ENCODE results near the gene DCXR. TPM values are rescaled to one million over a fixed set of nuclear protein-coding genes. Genes with fewer than 3 reads are reported as not detected.

Gene DCXR
- total RNA-seq, 4 donors from 2014 or later = 49.4 to 117 (median 71.3) TPM

DNA sequence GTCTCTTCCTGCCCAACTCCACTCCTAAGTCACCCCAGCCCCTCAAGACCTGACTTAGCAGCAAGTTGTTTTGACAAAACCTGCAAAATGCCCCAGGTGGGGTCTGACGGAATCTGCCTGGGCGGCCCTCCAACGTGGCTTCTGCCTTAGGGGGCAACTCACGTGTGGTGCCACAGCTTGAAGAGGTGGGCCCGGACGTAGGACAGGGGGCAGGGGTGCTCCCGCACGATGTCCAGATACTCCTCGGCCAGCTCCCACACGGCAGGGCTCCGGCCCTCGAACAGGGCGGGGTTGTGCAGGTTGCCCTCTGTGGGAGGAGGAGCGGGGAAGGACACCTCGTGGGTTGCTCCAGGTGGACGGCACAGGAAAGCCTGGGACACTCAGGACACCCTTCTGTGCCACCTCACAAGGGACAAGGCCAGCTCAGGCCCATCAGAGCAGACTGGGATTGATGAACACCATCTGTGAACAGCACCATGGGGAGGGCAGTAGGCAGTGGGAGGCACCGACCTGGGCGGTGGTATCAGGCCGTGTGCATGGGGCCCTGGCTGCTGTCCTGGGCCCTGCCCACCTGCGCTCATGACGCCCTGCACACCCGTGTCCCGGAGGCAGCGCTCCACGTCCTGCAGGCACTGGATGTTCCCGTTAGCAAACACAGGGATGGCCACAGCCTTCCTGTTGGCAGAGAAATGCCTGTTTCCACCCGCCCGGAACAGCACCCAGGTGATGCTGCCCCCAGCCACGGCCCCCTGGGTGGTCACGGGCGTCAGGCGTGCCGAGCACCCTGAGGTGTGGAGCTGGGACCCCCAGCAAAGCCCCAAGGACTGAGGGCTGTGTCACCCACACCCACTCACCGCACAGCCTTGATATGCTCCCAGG lies 23.8 kb upstream of the DCXR start:
- DNase-seq = no peak
- WGBS, 2 donors (ENCODE audit: low coverage in 1 of 2) = 91% methylated on average over 19 of the region's 34 CpGs; no CpG with 5 or more reads in 1 of the 2 donors
- no peak overlapping the region for H3K4me3 ChIP-seq
- intact Hi-C loops (cut with DNase I; ENCODE audit: low total_unique reads) = no loop called here
- peaks cover 10 to 24% (median 21%) of the 10 kb centered on the region in 4 donors for H3K4me1 ChIP-seq
- H3K9me3 ChIP-seq = no peaks in the 10 kb centered on the region
- TF ChIP-seq POLR2A (IDR thresholded peaks at IDR 0.05) (no peak), CTCF (IDR thresholded peaks at IDR 0.05) (no peak)
- H3K27ac ChIP-seq = no peak overlapping the region
- H3K27me3 ChIP-seq = no peaks in the 10 kb centered on the region
- H3K36me3 ChIP-seq = peaks cover 0 to 7% (median 2%) of the 10 kb centered on the region in 4 donors
- in situ Hi-C loops (cut with MboI; ENCODE audit: low pct_ligation_motif_present in 1 of 4, low pct_unique_long_range_greater_than_20kb in 1 of 4, low sequenced_read_pairs in 3 of 4) = no loop called here

DNA sequence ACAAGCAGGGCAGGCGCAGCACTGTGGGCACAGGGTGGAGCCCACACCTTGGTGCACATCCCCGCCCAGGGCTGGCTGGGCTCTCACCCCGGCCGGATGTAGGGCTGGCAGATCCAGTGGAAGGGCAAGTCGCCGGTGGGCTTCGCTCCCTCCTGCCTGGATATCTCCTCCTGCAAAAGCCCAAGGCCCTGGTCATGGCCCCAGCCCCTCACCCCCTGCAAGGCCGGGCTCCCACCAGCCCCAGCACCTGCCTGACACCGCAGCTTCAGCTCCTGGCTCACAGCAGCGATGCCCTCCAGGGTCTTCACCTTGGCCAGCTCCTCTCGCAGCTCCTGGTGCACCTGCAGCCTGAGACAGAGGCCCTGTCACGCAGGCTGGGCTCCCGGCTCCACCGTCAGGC lies 23.1 kb upstream of the DCXR start:
- Histone ChIP-seq H3K27me3 (no peaks in the 10 kb centered on the region), H3K27ac (no peak overlapping the region), H3K4me1 (peaks cover 6 to 18% (median 15%) of the 10 kb centered on the region in 4 donors), H3K4me3 (no peak overlapping the region), H3K36me3 (peaks cover 0 to 7% (median 2%) of the 10 kb centered on the region in 4 donors), H3K9me3 (no peaks in the 10 kb centered on the region)
- no peak for DNase-seq
- TF ChIP-seq EP300 (IDR thresholded peaks at IDR 0.05; ENCODE audit: low read depth) (no peak), POLR2AphosphoS5 (IDR thresholded peaks at IDR 0.05) (no peak), POLR2A (IDR thresholded peaks at IDR 0.05) (no peak), CTCF (IDR thresholded peaks at IDR 0.05) (no peak)
- in situ Hi-C loops (cut with MboI; ENCODE audit: low pct_ligation_motif_present in 1 of 4, low pct_unique_long_range_greater_than_20kb in 1 of 4, low sequenced_read_pairs in 3 of 4) (no loop called here), intact Hi-C loops (cut with DNase I; ENCODE audit: low total_unique reads) (no loop called here)
- 82 to 87% methylated on average over 3 to 13 of the region's 14 CpGs for WGBS, 2 donors (ENCODE audit: low coverage in 1 of 2)

- peaks cover 6 to 16% (median 13%) of the 10 kb centered on the region in 4 donors for H3K4me1 ChIP-seq
- in situ Hi-C loops (cut with MboI; ENCODE audit: low pct_ligation_motif_present in 1 of 4, low pct_unique_long_range_greater_than_20kb in 1 of 4, low sequenced_read_pairs in 3 of 4) = no loop called here
- DNase-seq = no peak
- intact Hi-C loops (cut with DNase I; ENCODE audit: low total_unique reads) = no loop called here
- peaks cover 0 to 7% (median 3%) of the 10 kb centered on the region in 4 donors for H3K36me3 ChIP-seq
- no peak for TF ChIP-seq EP300 (IDR thresholded peaks at IDR 0.05; ENCODE audit: low read depth)
- no peak for TF ChIP-seq CTCF (IDR thresholded peaks at IDR 0.05)
- TF ChIP-seq POLR2A (IDR thresholded peaks at IDR 0.05) = no peak
- no peak for TF ChIP-seq POLR2AphosphoS5 (IDR thresholded peaks at IDR 0.05)
- H3K27ac ChIP-seq = no peak overlapping the region
- no peaks in the 10 kb centered on the region for H3K9me3 ChIP-seq
- H3K4me3 ChIP-seq = no peak overlapping the region
- WGBS, 2 donors (ENCODE audit: low coverage in 1 of 2) = 94% methylated on average over 9 of the region's 16 CpGs; no CpG with 5 or more reads in 1 of the 2 donors
- no peaks in the 10 kb centered on the region for H3K27me3 ChIP-seq
Measured at GRCh38 chr17:82060001-82060380, 22.5 kb upstream of the DCXR start.

GRCh38 chr17:82059272-82060000 lies 21.9 kb upstream of the DCXR start:
- no peak overlapping the region for H3K27ac ChIP-seq
- no peak for DNase-seq
- in situ Hi-C loops (cut with MboI; ENCODE audit: low pct_ligation_motif_present in 1 of 4, low pct_unique_long_range_greater_than_20kb in 1 of 4, low sequenced_read_pairs in 3 of 4) (no loop called here), intact Hi-C loops (cut with DNase I; ENCODE audit: low total_unique reads) (no loop called here)
- TF ChIP-seq POLR2AphosphoS5 (IDR thresholded peaks at IDR 0.05) = no peak
- TF ChIP-seq EP300 (IDR thresholded peaks at IDR 0.05; ENCODE audit: low read depth) = no peak
- no peak for TF ChIP-seq POLR2A (IDR thresholded peaks at IDR 0.05)
- TF ChIP-seq CTCF (IDR thresholded peaks at IDR 0.05) = no peak
- no peak overlapping the region for H3K4me3 ChIP-seq
- 77% methylated on average over 19 of the region's 19 CpGs; no CpG with 5 or more reads in 1 of the 2 donors for WGBS, 2 donors (ENCODE audit: low coverage in 1 of 2)
- no peaks in the 10 kb centered on the region for H3K9me3 ChIP-seq
- H3K27me3 ChIP-seq = no peaks in the 10 kb centered on the region
- peaks cover 0 to 9% (median 3%) of the 10 kb centered on the region in 4 donors for H3K36me3 ChIP-seq
- H3K4me1 ChIP-seq = peaks cover 2 to 10% (median 8%) of the 10 kb centered on the region in 4 donors

Data from transverse colon (tissue), 4 donors.